ENCODE measurements around the gene OR52N1.

Gene OR52N1

GRCh38 chr11:5808500-5809121, 17.5 kb upstream of the OR52N1 start, which contains the start of gene OR52N2:
Gene OR52N2 (plus strand): TSS chr11:5808924. CDS start chr11:5820336, 11,412 bp downstream.
- no peak for TF ChIP-seq Cebpa-rat (IDR thresholded peaks at IDR 0.05)
- Histone ChIP-seq H3K27me3 (no peaks in the 10 kb centered on the region; a peak in 1 of 22 replicates), H3K36me3 (no peaks in the 10 kb centered on the region), H3K4me1 (peaks cover 0 to 17% (median 9%) of the 10 kb centered on the region in 10 experiments; a peak in 15 of 20 replicates), H3K27ac (peak within 1 kb of the TSS in 8 of 11 experiments; percentile 13 to 69 (median 52); a peak in 13 of 22 replicates), H3K4me3 (peak within 1 kb of the TSS; percentile 67 to 85 (median 74)), H3K9ac (peak within 1 kb of the TSS; percentile 64 to 79 (median 74)), H4K20me1 (no peaks in the 10 kb centered on the region), H3K4me2 (peak within 1 kb of the TSS; percentile 73 to 95 (median 90)), H3K9me3 (replicated peaks in 1 of 11) (peaks cover 12 to 18% (median 14%) of the 10 kb centered on the region in 11 experiments)

GRCh38 chr11:5807580-5807979, 16.5 kb upstream of the OR52N1 start:
- Histone ChIP-seq H3K9ac (no peak overlapping the region), H3K4me3 (no peak overlapping the region), H4K20me1 (no peaks in the 10 kb centered on the region), H3K4me2 (no peak overlapping the region), H3K27me3 (no peaks in the 10 kb centered on the region; a peak in 1 of 22 replicates), H3K9me3 (replicated peaks in 1 of 11) (peaks cover 19 to 23% (median 20%) of the 10 kb centered on the region in 11 experiments), H3K36me3 (no peaks in the 10 kb centered on the region), H3K4me1 (peaks cover 0 to 17% (median 9%) of the 10 kb centered on the region in 10 experiments; a peak in 15 of 20 replicates), H3K27ac (no peak overlapping the region)
- no peak for TF ChIP-seq Cebpa-rat (IDR thresholded peaks at IDR 0.05)

GRCh38 chr11:5803982-5804381, 12.9 kb upstream of the OR52N1 start:
- H3K27me3 ChIP-seq: no peaks in the 10 kb centered on the region
- no peak overlapping the region for H3K9ac ChIP-seq
- H3K4me3 ChIP-seq: no peak overlapping the region
- peaks cover 0 to 15% (median 7%) of the 10 kb centered on the region in 10 experiments; a peak in 11 of 20 replicates for H3K4me1 ChIP-seq
- peaks cover 19 to 23% (median 20%) of the 10 kb centered on the region in 11 experiments for H3K9me3 ChIP-seq (replicated peaks in 1 of 11)
- no peak overlapping the region for H3K4me2 ChIP-seq
- no peak for TF ChIP-seq Cebpa-rat (IDR thresholded peaks at IDR 0.05)
- H3K36me3 ChIP-seq: no peaks in the 10 kb centered on the region
- no peaks in the 10 kb centered on the region for H4K20me1 ChIP-seq
- no peak overlapping the region for H3K27ac ChIP-seq

- Histone ChIP-seq H4K20me1 (no peaks in the 10 kb centered on the region), H3K9ac (no peak overlapping the region), H3K9me3 (replicated peaks in 1 of 11) (0 out of 22 replicates have a peak, but pooled peaks cover 0 to 7% (median 0%) of the 10 kb centered on the region in 11 experiments)
These were observed 5.5 kb upstream of the OR52N1 start for GRCh38 chr11:5796541-5796940.

GRCh38 chr11:5783255-5783654, 7.8 kb downstream of the OR52N1 start, which contains the start of gene OR52N5:
Gene OR52N5 (minus strand): TSS chr11:5783355. CDS start chr11:5778634, 4,721 bp downstream.
- H3K27me3 ChIP-seq: no peaks in the 10 kb centered on the region
- no peak within 1 kb of the TSS for H3K27ac ChIP-seq
- no peak for TF ChIP-seq Cebpa-rat (IDR thresholded peaks at IDR 0.05)

More at GRCh38 chr11:5796541-5796940, 5.5 kb upstream of the OR52N1 start:
- no peaks in the 10 kb centered on the region for H3K27me3 ChIP-seq
- H3K4me1 ChIP-seq: peaks cover 0 to 10% (median 3%) of the 10 kb centered on the region in 10 experiments; a peak in 9 of 20 replicates
- no peaks in the 10 kb centered on the region for H3K36me3 ChIP-seq
- H3K4me2 ChIP-seq: no peak overlapping the region
- no peak for TF ChIP-seq Cebpa-rat (IDR thresholded peaks at IDR 0.05)
- H3K27ac ChIP-seq: no peak overlapping the region
- H3K4me3 ChIP-seq: no peak overlapping the region

GRCh38 chr11:5767056-5767455, 24.0 kb downstream of the OR52N1 start:
- H3K27me3 ChIP-seq: no peaks in the 10 kb centered on the region
- no peak overlapping the region for H3K27ac ChIP-seq
- H3K36me3 ChIP-seq: no peaks in the 10 kb centered on the region
- no peaks in the 10 kb centered on the region for H4K20me1 ChIP-seq
- TF ChIP-seq Cebpa-rat (IDR thresholded peaks at IDR 0.05): no peak
- H3K4me1 ChIP-seq: no peaks in the 10 kb centered on the region
- H3K9me3 ChIP-seq (replicated peaks in 1 of 11): no peaks in the 10 kb centered on the region
- H3K9ac ChIP-seq: no peak overlapping the region
- H3K4me2 ChIP-seq: no peak overlapping the region
- H3K4me3 ChIP-seq: no peak overlapping the region

More at GRCh38 chr11:5783255-5783654, 7.8 kb downstream of the OR52N1 start, which contains the start of gene OR52N5:
- Histone ChIP-seq H3K9ac (no peak within 1 kb of the TSS), H3K4me2 (no peak within 1 kb of the TSS), H3K36me3 (no peaks in the 10 kb centered on the region), H3K4me3 (no peak within 1 kb of the TSS), H3K9me3 (replicated peaks in 1 of 11) (peaks cover 0 to 5% (median 0%) of the 10 kb centered on the region in 11 experiments; a peak in 2 of 22 replicates), H3K4me1 (peaks cover 0 to 19% (median 11%) of the 10 kb centered on the region in 10 experiments; a peak in 11 of 20 replicates), H4K20me1 (no peaks in the 10 kb centered on the region)

- no peaks in the 10 kb centered on the region for H3K36me3 ChIP-seq
- no peak for TF ChIP-seq Cebpa-rat (IDR thresholded peaks at IDR 0.05)
- no peaks in the 10 kb centered on the region for H3K27me3 ChIP-seq
- H3K4me2 ChIP-seq: no peak within 1 kb of the TSS
- H3K4me3 ChIP-seq: no peak within 1 kb of the TSS
- H3K27ac ChIP-seq: no peak within 1 kb of the TSS
- no peak within 1 kb of the TSS for H3K9ac ChIP-seq
- no peaks in the 10 kb centered on the region for H3K9me3 ChIP-seq (replicated peaks in 1 of 11)
- no peaks in the 10 kb centered on the region for H4K20me1 ChIP-seq
- H3K4me1 ChIP-seq: no peaks in the 10 kb centered on the region
These were observed 37.1 kb downstream of the OR52N1 start, which contains the start of gene OR52N4 for GRCh38 chr11:5753943-5754342. Gene OR52N4 (plus strand): TSS chr11:5754243. CDS start chr11:5754741, 498 bp downstream.

GRCh38 chr11:5749836-5750235, 41.2 kb downstream of the OR52N1 start:
- Histone ChIP-seq H3K4me2 (no peak overlapping the region), H3K4me3 (no peak overlapping the region), H3K9me3 (replicated peaks in 1 of 11) (no peaks in the 10 kb centered on the region), H4K20me1 (no peaks in the 10 kb centered on the region), H3K9ac (no peak overlapping the region), H3K27me3 (no peaks in the 10 kb centered on the region), H3K4me1 (no peaks in the 10 kb centered on the region), H3K27ac (no peak overlapping the region), H3K36me3 (no peaks in the 10 kb centered on the region)
- TF ChIP-seq Cebpa-rat (IDR thresholded peaks at IDR 0.05): no peak

GRCh38 chr11:5746614-5747013, 44.5 kb downstream of the OR52N1 start:
- Histone ChIP-seq H3K36me3 (0 out of 22 replicates have a peak, but pooled peaks cover 0 to under 1% (median 0%) of the 10 kb centered on the region in 11 experiments), H4K20me1 (no peaks in the 10 kb centered on the region), H3K4me3 (no peak overlapping the region), H3K9me3 (replicated peaks in 1 of 11) (peaks cover 3 to 13% (median 9%) of the 10 kb centered on the region in 11 experiments; a peak in 17 of 22 replicates), H3K27me3 (no peaks in the 10 kb centered on the region), H3K4me1 (no peaks in the 10 kb centered on the region), H3K4me2 (no peak overlapping the region), H3K9ac (no peak overlapping the region), H3K27ac (no peak overlapping the region)
- TF ChIP-seq Cebpa-rat (IDR thresholded peaks at IDR 0.05): no peak
